HTERT RPE-1 (cell line): ENCODE results near the gene GLDN.

Experiments
- in situ Hi-C: fragments of 300-500 bp; cut with MboI; formaldehyde crosslinking; loops from 4 replicates; pipeline ENCODE4 v1.14.3; 2020; ENCODE audit warnings: low sequenced_read_pairs

Gene GLDN

DNA sequence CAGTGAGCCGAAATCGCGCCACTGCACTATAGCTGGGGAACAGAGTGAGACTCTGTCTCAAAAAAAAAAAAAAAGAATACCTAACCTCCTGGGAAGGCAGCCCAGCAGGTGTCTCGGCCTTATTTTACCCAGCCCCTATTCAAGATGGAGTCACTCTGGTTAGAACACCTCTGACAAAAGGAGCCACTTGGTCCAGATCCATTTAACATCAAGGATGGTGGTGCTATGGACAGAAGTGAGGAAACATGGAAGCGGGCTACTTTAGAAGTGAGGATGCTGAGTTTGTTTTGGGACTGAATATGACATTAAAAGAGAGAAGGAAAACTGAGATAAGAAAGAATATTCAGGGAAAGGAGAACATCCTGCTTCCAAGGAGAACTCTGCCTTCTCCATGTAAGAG lies 14.7 kb downstream of the GLDN start:
- in situ Hi-C loops: no loop called here

DNA sequence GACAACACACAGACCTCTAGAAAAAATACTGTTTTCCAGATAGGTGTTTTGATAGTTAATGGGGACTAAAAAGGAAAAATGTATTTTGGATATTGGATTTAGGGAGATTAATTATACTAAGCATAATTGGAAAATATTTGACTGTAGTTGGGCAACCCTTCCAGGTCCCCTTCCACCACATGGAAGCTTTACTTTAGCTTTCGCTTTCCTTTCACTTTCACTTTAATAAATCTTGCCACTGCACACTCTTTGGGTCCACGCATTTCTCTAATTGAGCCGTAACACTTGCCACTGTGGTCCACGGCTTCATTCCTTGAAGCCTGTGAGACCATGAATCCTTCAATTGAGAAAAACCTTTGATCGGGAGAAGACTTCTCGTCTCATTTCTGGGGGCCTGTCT lies 15.5 kb downstream of the GLDN start:
- in situ Hi-C loops: no loop called here

- in situ Hi-C loops: no loop called here
Observed at GRCh38 chr15:51359981-51360380, 18.5 kb downstream of the GLDN start.

DNA sequence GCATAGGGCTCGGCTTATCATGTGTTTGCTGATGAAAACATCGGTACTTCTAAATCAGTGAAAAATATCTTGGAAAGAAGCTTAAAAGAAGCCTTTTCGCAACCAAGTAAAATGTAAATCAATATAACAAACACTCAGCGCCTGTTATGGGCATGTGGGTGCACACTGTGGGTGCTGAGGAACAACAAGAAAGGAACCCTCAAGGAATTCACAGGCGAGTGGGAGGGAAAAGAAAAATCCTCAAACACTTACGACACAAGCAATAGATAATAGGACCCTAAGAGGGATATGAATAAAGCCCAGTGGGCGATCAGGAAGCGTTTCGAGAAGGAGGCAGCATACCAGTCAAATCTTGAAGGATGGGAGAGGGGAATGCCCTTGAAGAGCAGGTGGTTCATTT lies 21.9 kb downstream of the GLDN start:
- in situ Hi-C loops: no loop called here

- in situ Hi-C loops: no loop called here
Observed at GRCh38 chr15:51365417-51365816, 24.0 kb downstream of the GLDN start.

DNA sequence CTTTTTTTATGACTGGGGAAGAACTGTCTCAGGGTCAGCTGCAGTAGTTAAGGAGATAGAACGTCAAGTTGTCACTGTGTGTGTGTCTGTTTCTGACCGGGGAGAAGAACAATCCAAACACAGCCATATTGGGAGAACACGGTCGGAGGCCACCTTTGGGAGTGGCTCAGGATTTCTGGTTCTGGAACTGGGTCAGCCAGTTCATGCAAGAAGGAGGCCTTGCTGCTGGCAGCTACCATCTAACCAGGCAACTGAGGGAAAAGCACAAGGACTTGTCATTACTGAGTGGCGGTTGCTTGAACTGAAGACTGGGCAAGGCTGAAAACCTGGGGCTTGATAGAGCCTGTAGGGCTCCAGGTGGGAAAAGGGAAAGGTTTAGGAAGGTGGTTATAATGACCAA lies 24.6 kb downstream of the GLDN start:
- in situ Hi-C loops: no loop called here

- in situ Hi-C loops: no loop called here
Observed at GRCh38 chr15:51366920-51367319, 25.5 kb downstream of the GLDN start.

GRCh38 chr15:51367322-51367976 lies 26.0 kb downstream of the GLDN start:
- in situ Hi-C loops: no loop called here

GRCh38 chr15:51368307-51368706 lies 26.9 kb downstream of the GLDN start:
- in situ Hi-C loops: no loop called here

- in situ Hi-C loops: no loop called here
Observed at GRCh38 chr15:51368751-51369450, 27.4 kb downstream of the GLDN start.

DNA sequence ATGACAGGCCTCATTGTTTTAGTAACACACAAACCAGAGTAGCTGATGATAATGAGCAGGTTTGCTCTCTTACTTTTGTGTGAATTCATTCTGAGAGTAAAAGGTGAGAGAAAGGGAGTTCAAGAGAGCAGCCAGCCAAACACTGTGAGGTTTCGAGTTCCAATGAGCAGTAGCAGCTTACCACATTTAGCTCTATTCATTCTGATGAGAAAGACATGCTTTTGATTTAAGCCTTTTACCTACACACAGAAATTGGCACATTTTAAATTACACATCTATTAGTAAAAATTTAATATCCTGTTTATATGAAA lies 28.0 kb downstream of the GLDN start:
- in situ Hi-C loops: no loop called here

GRCh38 chr15:51371266-51371665 lies 29.8 kb downstream of the GLDN start:
- in situ Hi-C loops: no loop called here

GRCh38 chr15:51374131-51374530 lies 32.7 kb downstream of the GLDN start:
- in situ Hi-C loops: no loop called here

GRCh38 chr15:51375966-51376640 lies 34.6 kb downstream of the GLDN start:
- in situ Hi-C loops: no loop called here

DNA sequence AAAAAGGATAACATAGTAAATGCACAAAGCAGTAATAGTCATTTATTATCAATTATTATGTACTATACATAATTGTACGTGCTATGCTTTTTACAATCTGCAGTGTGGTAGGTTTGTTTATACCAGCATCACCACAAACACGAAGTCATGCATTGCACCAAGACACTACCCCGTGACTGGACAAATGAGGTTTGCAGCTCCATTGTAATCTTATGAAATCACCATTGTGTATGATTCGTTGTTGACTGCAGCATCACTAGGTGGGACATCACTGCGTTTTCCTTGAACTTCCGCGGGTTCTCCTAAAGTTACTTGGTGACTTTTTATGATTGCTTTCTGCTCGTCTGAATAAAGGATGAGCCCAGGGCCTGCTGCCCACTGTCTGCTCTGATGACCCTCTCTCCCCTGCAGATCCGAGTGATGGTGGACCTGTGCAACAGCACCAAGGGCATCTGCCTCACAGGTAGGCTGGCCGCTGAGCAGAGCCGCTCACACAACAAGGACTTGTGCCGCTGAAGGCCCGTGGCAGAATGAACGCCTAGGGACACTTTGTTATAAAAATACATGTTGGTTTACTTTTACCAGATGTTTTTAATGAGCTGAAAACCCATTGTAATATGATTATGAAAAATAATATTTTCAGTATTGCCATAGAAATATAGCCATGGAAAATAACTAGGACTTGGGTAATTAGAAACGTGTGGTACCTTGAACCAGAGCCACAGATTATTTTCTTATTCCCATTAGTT lies 35.8 kb downstream of the GLDN start:
- in situ Hi-C loops: no loop called here

DNA sequence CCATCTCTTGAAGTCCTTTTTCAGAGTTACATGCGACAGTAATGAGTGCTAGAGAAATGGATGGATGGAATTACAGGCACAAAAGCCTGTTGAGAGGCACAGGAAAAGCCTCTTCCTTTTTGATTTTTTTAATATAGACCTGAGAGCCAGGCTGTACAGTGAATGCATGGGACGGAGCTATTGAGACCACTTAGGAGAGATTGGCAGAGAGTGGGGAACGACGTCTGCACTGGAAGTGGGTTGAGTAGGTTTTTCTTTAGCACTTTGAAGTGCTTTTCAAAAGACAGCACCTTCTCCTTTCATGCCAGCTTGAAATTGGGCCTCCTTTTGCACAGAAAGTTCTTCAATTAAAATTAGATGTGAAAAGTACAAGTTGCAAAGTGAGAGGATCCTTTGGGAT lies 37.0 kb downstream of the GLDN start:
- in situ Hi-C loops: no loop called here

GRCh38 chr15:51379390-51379789 lies 37.9 kb downstream of the GLDN start:
- in situ Hi-C loops: no loop called here

- in situ Hi-C loops: no loop called here
Observed at GRCh38 chr15:51380999-51381806, 39.7 kb downstream of the GLDN start.

DNA sequence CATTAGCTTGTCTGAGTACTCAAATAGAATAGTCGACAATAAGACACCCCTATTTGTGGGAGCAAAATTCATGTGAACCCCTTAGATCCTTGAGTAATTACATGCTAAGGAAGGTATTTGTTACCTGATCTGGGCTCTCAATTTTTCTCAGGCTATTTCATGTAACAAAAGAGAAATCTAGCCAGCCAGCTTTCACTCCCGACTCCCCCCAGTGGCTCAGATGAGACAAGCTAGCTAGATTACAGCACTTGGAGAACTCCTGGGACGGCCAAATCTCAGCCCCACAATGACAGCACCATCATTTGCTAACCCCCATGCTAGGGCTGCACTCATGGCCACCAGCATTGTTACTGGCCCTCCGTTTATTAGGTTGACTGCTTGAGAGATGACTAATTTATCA lies 41.3 kb downstream of the GLDN start:
- in situ Hi-C loops: no loop called here

- in situ Hi-C loops: no loop called here
Observed at GRCh38 chr15:51386029-51386428, 44.6 kb downstream of the GLDN start.

DNA sequence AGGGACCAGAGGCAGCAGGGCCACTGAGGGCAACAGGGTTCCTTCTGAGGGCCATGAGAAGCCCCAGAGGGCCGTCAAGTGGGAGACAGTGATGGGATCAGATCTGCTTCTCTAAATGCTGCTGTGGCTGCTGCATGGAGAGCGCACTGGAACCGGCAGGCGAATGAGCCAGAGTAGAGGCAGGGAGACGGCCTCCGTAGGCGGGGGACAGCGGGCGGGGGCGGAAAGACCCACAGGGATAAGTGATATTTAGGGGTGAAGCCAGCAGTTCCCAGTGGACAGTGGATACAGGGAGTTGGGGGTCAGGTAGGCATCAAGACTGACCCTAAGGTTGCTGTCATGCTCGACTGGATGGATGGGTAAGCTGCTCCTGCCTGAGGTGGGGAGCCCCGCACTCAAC lies 45.0 kb downstream of the GLDN start:
- in situ Hi-C loops: no loop called here
